K562 (cell line): Measurements from ENCODE around the gene SNUPN. TPM values are rescaled to one million over a fixed set of nuclear protein-coding genes. Genes with fewer than 3 reads are reported as not detected.

Experiments used
- ELF4 ChIP-seq: fragments of 450-650 bp; formaldehyde crosslinking; IDR thresholded peaks from 2 replicates; pipeline ENCODE4 v1.4.0; 2022; ENCODE audit warnings: missing genetic modification characterization
- MCM5 ChIP-seq: fragments of 450-650 bp; IDR thresholded peaks from 2 replicates; pipeline ENCODE4 v1.6.1; 2016; ENCODE audit warnings: low read depth
- NR2C1 ChIP-seq, 2 experiments: fragments of 450-650 bp; IDR thresholded peaks; 2 replicates each; pipeline ENCODE4 v1.6.1; 2017; ENCODE audit warnings: mild to moderate bottlenecking in 2 of 2, antibody characterized with exemption in 1 of 2, inconsistent platforms in 1 of 2, missing compliant biosample characterization in 1 of 2, missing genetic modification characterization in 1 of 2
- SRSF7 ChIP-seq: fragments of 200-400 bp; formaldehyde crosslinking; optimal IDR thresholded peaks from 2 replicates; pipeline ENCODE3; 2017; ENCODE audit warnings: mild to moderate bottlenecking, low read depth, low read length
- TAF15 ChIP-seq: fragments of 200-400 bp; formaldehyde crosslinking; IDR thresholded peaks from 2 replicates; pipeline ENCODE4 v1.6.1; 2017; ENCODE audit warnings: mild to moderate bottlenecking, low read depth, low read length, moderate library complexity
- XRCC5 ChIP-seq: fragments of 200-400 bp; formaldehyde crosslinking; IDR thresholded peaks from 2 replicates; pipeline ENCODE4 v1.6.1; 2017; ENCODE audit warnings: low read depth, mild to moderate bottlenecking, low read length
- ZHX1 ChIP-seq: fragments of 150-350 bp; conservative IDR thresholded peaks from 2 replicates; pipeline ENCODE4 v1.6.1; 2014; ENCODE audit warnings: low read length
- polyA plus RNA-seq, 8 experiments: library from polyadenylated mRNA; depleted of rRNA in 4 of 8; stranded (reverse) in 5 of 8; unstranded in 3 of 8; fragments of >200 nt; fragmentation: Nextera tagmentation in 2 of 8; fragmentation: Illumina TruSeq in 1 of 8; extraction: Ambion mirVana in 2 of 8; extraction: Trizol in 1 of 8; gene quantifications; 2 replicates each; pipeline versions ENCODE4 v1.2.1 to v1.2.3, GENCODE V29; 2011 to 2014; ENCODE audit warnings: inconsistent platforms in 1 of 8, missing spikeins in 1 of 8
- total RNA-seq, 7 experiments: library from RNA; depleted of rRNA in 6 of 7; stranded (reverse); fragments of >200 nt in 6 of 7; fragmentation: Illumina TruSeq in 2 of 7; extraction: Trizol in 2 of 7; gene quantifications; 2 replicates each; pipeline versions ENCODE4 v1.2.1 to v1.2.3, GENCODE V29; 2011 to 2021; ENCODE audit warnings: low replicate concordance in 1 of 7
- TF ChIP-seq, protein P1 (sequence below): sonication (generic); formaldehyde crosslinking; IDR thresholded peaks from 2 replicates; pipeline ENCODE4 v1.9.0; 2022; ENCODE audit warnings: mild to moderate bottlenecking, missing genetic modification reagents

SNUPN gene
- total and polyA plus RNA-seq, 9 of the 15 experiments (the other 6 are each of a cell fraction or from before 2014, with no cell fraction given): 32.2 to 78.3 (median 40.0) TPM

- TF ChIP-seq ZHX1: no peak
- no peak for TF ChIP-seq ELF4 (CRISPR knock-in tag)
- no peak for TF ChIP-seq NR2C1 (IDR thresholded peaks at IDR 0.05)
- no peak for TF ChIP-seq NR2C1 (tag; IDR thresholded peaks at IDR 0.05)
- TF ChIP-seq TAF15: no peak
- TF ChIP-seq MCM5: no peak
- no peak for TF ChIP-seq XRCC5
- TF ChIP-seq, protein P1, sequence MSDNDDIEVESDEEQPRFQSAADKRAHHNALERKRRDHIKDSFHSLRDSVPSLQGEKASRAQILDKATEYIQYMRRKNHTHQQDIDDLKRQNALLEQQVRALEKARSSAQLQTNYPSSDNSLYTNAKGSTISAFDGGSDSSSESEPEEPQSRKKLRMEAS (CRISPR knock-in tag): no peak
- no peak for TF ChIP-seq SRSF7
Observed at GRCh38 chr15:75647370-75648155, 22.0 kb upstream of the SNUPN start, which contains the start of gene SNX33 (continued).
